ENCODE measurements around the gene SLC7A6. TPM values are rescaled to one million over a fixed set of nuclear protein-coding genes. Genes with fewer than 3 reads are reported as not detected.

SLC7A6 gene
- total and polyA plus RNA-seq, 2 of the 8 experiments (the other 6 are each of a cell fraction or from before 2014, with no cell fraction given), result 28.0 to 37.8 TPM

DNA sequence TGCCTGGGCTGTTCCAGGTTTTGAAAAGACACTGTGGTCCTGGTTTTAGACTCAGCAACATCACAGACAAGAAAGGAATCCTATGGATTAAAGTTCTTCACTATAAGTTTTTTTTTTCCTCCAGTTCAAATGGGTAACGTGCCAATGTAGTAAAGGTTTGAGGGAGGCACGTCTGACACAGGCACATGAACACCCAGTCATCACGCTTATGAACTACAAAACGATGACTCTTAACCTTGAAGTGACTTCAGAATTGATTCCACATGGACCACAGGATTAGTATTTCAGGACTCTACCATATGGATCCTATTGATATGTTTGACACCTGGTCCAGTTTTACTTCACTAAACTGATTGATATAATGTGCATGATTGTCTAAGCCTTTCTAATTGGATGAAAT, 48.8 kb downstream of the SLC7A6 start (continued):
- TF ChIP-seq, protein P1, sequence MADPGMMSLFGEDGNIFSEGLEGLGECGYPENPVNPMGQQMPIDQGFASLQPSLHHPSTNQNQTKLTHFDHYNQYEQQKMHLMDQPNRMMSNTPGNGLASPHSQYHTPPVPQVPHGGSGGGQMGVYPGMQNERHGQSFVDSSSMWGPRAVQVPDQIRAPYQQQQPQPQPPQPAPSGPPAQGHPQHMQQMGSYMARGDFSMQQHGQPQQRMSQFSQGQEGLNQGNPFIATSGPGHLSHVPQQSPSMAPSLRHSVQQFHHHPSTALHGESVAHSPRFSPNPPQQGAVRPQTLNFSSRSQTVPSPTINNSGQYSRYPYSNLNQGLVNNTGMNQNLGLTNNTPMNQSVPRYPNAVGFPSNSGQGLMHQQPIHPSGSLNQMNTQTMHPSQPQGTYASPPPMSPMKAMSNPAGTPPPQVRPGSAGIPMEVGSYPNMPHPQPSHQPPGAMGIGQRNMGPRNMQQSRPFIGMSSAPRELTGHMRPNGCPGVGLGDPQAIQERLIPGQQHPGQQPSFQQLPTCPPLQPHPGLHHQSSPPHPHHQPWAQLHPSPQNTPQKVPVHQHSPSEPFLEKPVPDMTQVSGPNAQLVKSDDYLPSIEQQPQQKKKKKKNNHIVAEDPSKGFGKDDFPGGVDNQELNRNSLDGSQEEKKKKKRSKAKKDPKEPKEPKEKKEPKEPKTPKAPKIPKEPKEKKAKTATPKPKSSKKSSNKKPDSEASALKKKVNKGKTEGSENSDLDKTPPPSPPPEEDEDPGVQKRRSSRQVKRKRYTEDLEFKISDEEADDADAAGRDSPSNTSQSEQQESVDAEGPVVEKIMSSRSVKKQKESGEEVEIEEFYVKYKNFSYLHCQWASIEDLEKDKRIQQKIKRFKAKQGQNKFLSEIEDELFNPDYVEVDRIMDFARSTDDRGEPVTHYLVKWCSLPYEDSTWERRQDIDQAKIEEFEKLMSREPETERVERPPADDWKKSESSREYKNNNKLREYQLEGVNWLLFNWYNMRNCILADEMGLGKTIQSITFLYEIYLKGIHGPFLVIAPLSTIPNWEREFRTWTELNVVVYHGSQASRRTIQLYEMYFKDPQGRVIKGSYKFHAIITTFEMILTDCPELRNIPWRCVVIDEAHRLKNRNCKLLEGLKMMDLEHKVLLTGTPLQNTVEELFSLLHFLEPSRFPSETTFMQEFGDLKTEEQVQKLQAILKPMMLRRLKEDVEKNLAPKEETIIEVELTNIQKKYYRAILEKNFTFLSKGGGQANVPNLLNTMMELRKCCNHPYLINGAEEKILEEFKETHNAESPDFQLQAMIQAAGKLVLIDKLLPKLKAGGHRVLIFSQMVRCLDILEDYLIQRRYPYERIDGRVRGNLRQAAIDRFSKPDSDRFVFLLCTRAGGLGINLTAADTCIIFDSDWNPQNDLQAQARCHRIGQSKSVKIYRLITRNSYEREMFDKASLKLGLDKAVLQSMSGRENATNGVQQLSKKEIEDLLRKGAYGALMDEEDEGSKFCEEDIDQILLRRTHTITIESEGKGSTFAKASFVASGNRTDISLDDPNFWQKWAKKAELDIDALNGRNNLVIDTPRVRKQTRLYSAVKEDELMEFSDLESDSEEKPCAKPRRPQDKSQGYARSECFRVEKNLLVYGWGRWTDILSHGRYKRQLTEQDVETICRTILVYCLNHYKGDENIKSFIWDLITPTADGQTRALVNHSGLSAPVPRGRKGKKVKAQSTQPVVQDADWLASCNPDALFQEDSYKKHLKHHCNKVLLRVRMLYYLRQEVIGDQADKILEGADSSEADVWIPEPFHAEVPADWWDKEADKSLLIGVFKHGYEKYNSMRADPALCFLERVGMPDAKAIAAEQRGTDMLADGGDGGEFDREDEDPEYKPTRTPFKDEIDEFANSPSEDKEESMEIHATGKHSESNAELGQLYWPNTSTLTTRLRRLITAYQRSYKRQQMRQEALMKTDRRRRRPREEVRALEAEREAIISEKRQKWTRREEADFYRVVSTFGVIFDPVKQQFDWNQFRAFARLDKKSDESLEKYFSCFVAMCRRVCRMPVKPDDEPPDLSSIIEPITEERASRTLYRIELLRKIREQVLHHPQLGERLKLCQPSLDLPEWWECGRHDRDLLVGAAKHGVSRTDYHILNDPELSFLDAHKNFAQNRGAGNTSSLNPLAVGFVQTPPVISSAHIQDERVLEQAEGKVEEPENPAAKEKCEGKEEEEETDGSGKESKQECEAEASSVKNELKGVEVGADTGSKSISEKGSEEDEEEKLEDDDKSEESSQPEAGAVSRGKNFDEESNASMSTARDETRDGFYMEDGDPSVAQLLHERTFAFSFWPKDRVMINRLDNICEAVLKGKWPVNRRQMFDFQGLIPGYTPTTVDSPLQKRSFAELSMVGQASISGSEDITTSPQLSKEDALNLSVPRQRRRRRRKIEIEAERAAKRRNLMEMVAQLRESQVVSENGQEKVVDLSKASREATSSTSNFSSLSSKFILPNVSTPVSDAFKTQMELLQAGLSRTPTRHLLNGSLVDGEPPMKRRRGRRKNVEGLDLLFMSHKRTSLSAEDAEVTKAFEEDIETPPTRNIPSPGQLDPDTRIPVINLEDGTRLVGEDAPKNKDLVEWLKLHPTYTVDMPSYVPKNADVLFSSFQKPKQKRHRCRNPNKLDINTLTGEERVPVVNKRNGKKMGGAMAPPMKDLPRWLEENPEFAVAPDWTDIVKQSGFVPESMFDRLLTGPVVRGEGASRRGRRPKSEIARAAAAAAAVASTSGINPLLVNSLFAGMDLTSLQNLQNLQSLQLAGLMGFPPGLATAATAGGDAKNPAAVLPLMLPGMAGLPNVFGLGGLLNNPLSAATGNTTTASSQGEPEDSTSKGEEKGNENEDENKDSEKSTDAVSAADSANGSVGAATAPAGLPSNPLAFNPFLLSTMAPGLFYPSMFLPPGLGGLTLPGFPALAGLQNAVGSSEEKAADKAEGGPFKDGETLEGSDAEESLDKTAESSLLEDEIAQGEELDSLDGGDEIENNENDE (IDR thresholded peaks at IDR 0.05; ENCODE audit: insufficient replicate concordance, low read length), result no peak
- TF ChIP-seq EGR1 (IDR thresholded peaks at IDR 0.05; ENCODE audit: borderline replicate concordance, low read depth, low read length), result no peak
